Lower leg skin (tissue), 4 donors: ENCODE data around the gene FYTTD1. TPM values are rescaled to one million over a fixed set of nuclear protein-coding genes. Genes with fewer than 3 reads are reported as not detected.
"Not testable (repeated sequence)": the region's sequence is repeated elsewhere in the genome, so short reads cannot be mapped to it uniquely, and the experiment has no call there.

Experiments used
- DNase-seq, 2 donors: peaks; one replicate each; pipeline ENCODE4 v3.0.0-alpha.2; 2019; ENCODE audit warnings: low spot score in 2 of 2
- H3K4me3 ChIP-seq: fragments of 200-600 bp; sonication (generic); 2 replicates; pipeline ENCODE4 v1.5.1; 2017; ENCODE audit warnings: mild to moderate bottlenecking, low read depth; ENCODE audit not compliant: poor library complexity, severe bottlenecking
- CTCF ChIP-seq, 3 donors: fragments of 450-650 bp; IDR thresholded peaks; one replicate each; pipeline ENCODE4 v1.5.1; 2016; ENCODE audit warnings: antibody characterized with exemption in 3 of 3, mild to moderate bottlenecking in 3 of 3, moderate library complexity in 2 of 3
- POLR2A ChIP-seq, 2 donors: fragments of 450-650 bp; IDR thresholded peaks; one replicate each; pipeline ENCODE4 v1.6.1; 2016 to 2017; ENCODE audit warnings: antibody characterized with exemption in 2 of 2, mild to moderate bottlenecking in 1 of 2, moderate library complexity in 1 of 2
- WGBS, 2 donors: methylation state at CpG; one replicate each; pipeline ENCODE4 v1.1.5; 2018; 5-methylcytosine and 5-hydroxymethylcytosine counted together
- intact Hi-C: fragments of 100-400 bp; cut with DNase I; formaldehyde crosslinking; loops from one replicate; pipeline ENCODE4 v1.15.0; 2023; ENCODE audit warnings: low total_unique reads
- total RNA-seq, 4 donors: library from RNA; depleted of rRNA; stranded (reverse); fragments of >200 nt; gene quantifications; one replicate each; pipeline ENCODE4 v1.1.0, GENCODE V29; 2016

The FYTTD1 gene
- total RNA-seq, 4 donors from 2014 or later: 44.6 to 65.1 (median 54.3) TPM

GRCh38 chr3:197728487-197728886 is 21.2 kb upstream of the FYTTD1 start:
- TF ChIP-seq POLR2A (IDR thresholded peaks at IDR 0.05) (no peak), CTCF (IDR thresholded peaks at IDR 0.05) (no peak)
- no peak overlapping the region for H3K4me3 ChIP-seq
- no peak for DNase-seq
- 82 to 86% methylated on average over 8 of the region's 8 CpGs for WGBS, 2 donors
- intact Hi-C loops: no loop called here

- 61 to 72% methylated on average over 2 of the region's 2 CpGs for WGBS, 2 donors
- intact Hi-C loops: no loop called here
- TF ChIP-seq POLR2A (IDR thresholded peaks at IDR 0.05) (no peak), CTCF (IDR thresholded peaks at IDR 0.05) (no peak)
- DNase-seq: no peak
- no peak overlapping the region for H3K4me3 ChIP-seq
These were observed 19.5 kb upstream of the FYTTD1 start for GRCh38 chr3:197730200-197730599.

GRCh38 chr3:197730770-197731169 is 18.9 kb upstream of the FYTTD1 start:
- DNase-seq, intact Hi-C loops, H3K4me3 ChIP-seq: not testable (repeated sequence)
- 96 to 97% methylated on average over 5 of the region's 5 CpGs for WGBS, 2 donors

GRCh38 chr3:197731483-197731882 is 18.2 kb upstream of the FYTTD1 start:
- H3K4me3 ChIP-seq, DNase-seq, intact Hi-C loops: not testable (repeated sequence)
- WGBS, 2 donors: 92 to 97% methylated on average over 14 to 18 of the region's 27 CpGs

GRCh38 chr3:197733042-197733441 is 16.6 kb upstream of the FYTTD1 start:
- H3K4me3 ChIP-seq: no peak overlapping the region
- intact Hi-C loops: no loop called here
- 93 to 96% methylated on average over 4 of the region's 4 CpGs for WGBS, 2 donors
- DNase-seq: no peak
- TF ChIP-seq CTCF (IDR thresholded peaks at IDR 0.05): no peak
- TF ChIP-seq POLR2A (IDR thresholded peaks at IDR 0.05): no peak

- no peak for DNase-seq
- TF ChIP-seq POLR2A (IDR thresholded peaks at IDR 0.05) (no peak), CTCF (IDR thresholded peaks at IDR 0.05) (no peak)
- 85 to 87% methylated on average over 7 of the region's 7 CpGs for WGBS, 2 donors
- H3K4me3 ChIP-seq: no peak overlapping the region
- intact Hi-C loops: no loop called here
These were observed 14.9 kb upstream of the FYTTD1 start for GRCh38 chr3:197734667-197735318.

GRCh38 chr3:197736010-197736490 is 13.6 kb upstream of the FYTTD1 start:
- intact Hi-C loops: no loop called here
- peak in 1 of 2 donors; percentile 86 for DNase-seq
- TF ChIP-seq POLR2A (IDR thresholded peaks at IDR 0.05) (no peak), CTCF (IDR thresholded peaks at IDR 0.05) (no peak)
- peak overlapping the region; percentile 48 for H3K4me3 ChIP-seq
- 0 to 2% methylated on average over 17 of the region's 17 CpGs for WGBS, 2 donors
